Neural cell (in vitro differentiated cells): ENCODE measurements around the gene GMPPA.

Source experiments
- CTCF ChIP-seq: fragments of 450-650 bp; IDR thresholded peaks from 2 replicates; pipeline ENCODE4 v1.5.1; 2014; ENCODE audit warnings: antibody characterized with exemption, mild to moderate bottlenecking, moderate library complexity; ENCODE audit not compliant: poor library complexity, severe bottlenecking
- EP300 ChIP-seq: fragments of 450-650 bp; conservative IDR thresholded peaks from 2 replicates; pipeline ENCODE4 v1.6.1; 2014; ENCODE audit warnings: antibody characterized with exemption, mild to moderate bottlenecking, moderate library complexity; ENCODE audit not compliant: poor library complexity, severe bottlenecking
- EZH2 ChIP-seq: fragments of 200-600, 300-800 bp; shearing (Covaris generic), sonication (generic); IDR thresholded peaks from 2 replicates; pipeline ENCODE4 v1.6.1; 2014; ENCODE audit warnings: antibody characterized with exemption, low read length, borderline replicate concordance, mild to moderate bottlenecking; ENCODE audit not compliant: insufficient read depth, poor library complexity, severe bottlenecking
- MXI1 ChIP-seq: fragments of 450-650 bp; conservative IDR thresholded peaks from 2 replicates; pipeline ENCODE4 v1.6.1; 2014; ENCODE audit warnings: antibody characterized with exemption, mild to moderate bottlenecking; ENCODE audit not compliant: poor library complexity, severe bottlenecking
- POLR2AphosphoS5 ChIP-seq: IDR thresholded peaks from 2 replicates; pipeline ENCODE4 v1.6.1; 2012
- RAD21 ChIP-seq: fragments of 450-650 bp; conservative IDR thresholded peaks from 2 replicates; pipeline ENCODE4 v1.6.1; 2014; ENCODE audit warnings: antibody characterized with exemption, mild to moderate bottlenecking, moderate library complexity
- SMC3 ChIP-seq: fragments of 450-650 bp; conservative IDR thresholded peaks from 2 replicates; pipeline ENCODE4 v1.6.1; 2014; ENCODE audit warnings: antibody characterized with exemption, mild to moderate bottlenecking, moderate library complexity; ENCODE audit not compliant: poor library complexity

- TF ChIP-seq CTCF (no peak), MXI1 (no peak), POLR2AphosphoS5 (no peak), EP300 (no peak), RAD21 (no peak), EZH2 (no peak), SMC3 (no peak)
Observed at GRCh38 chr2:219472629-219473187, 26.0 kb upstream of the GMPPA start.
